H9 (cell line): Measurements from ENCODE around the gene LMTK2. TPM values are rescaled to one million over a fixed set of nuclear protein-coding genes. Genes with fewer than 3 reads are reported as not detected.

Experiments
- DNase-seq: peaks from one replicate; pipeline ENCODE4 v3.0.0-alpha.2; 2017
- H2AFZ ChIP-seq: one replicate; pipeline ENCODE4 v1.6.1; 2013; ENCODE audit warnings: mild to moderate bottlenecking, low read length, control low read depth, moderate library complexity
- H2AK5ac ChIP-seq: 2 replicates; pipeline ENCODE4 v1.6.1; 2013; ENCODE audit warnings: low read length, control low read depth, mixed read lengths; ENCODE audit not compliant: insufficient read length
- H2BK120ac ChIP-seq: one replicate; pipeline ENCODE4 v1.6.1; 2013; ENCODE audit warnings: low read depth, mild to moderate bottlenecking, low read length, control low read depth, inconsistent platforms; ENCODE audit not compliant: poor library complexity, severe bottlenecking
- H2BK12ac ChIP-seq: 2 replicates; pipeline ENCODE4 v1.6.1; 2013; ENCODE audit warnings: low read length, control low read depth, mixed read lengths, low read depth; ENCODE audit not compliant: insufficient read length
- H2BK15ac ChIP-seq: 2 replicates; pipeline ENCODE4 v1.6.1; 2013; ENCODE audit warnings: low read depth, low read length, control low read depth
- H2BK20ac ChIP-seq: one replicate; pipeline ENCODE4 v1.6.1; 2013; ENCODE audit warnings: low read depth, mild to moderate bottlenecking, low read length, control low read depth, inconsistent platforms; ENCODE audit not compliant: poor library complexity, severe bottlenecking
- H2BK5ac ChIP-seq: 2 replicates; pipeline ENCODE4 v1.6.1; 2013; ENCODE audit warnings: low read length, control low read depth, mixed read lengths; ENCODE audit not compliant: insufficient read length
- H3K14ac ChIP-seq: 2 replicates; pipeline ENCODE4 v1.6.1; 2013; ENCODE audit warnings: low read length, control low read depth; ENCODE audit not compliant: insufficient read depth
- H3K18ac ChIP-seq: 2 replicates; pipeline ENCODE4 v1.6.1; 2013; ENCODE audit warnings: low read depth, mild to moderate bottlenecking, mixed read lengths, low read length, control low read depth; ENCODE audit not compliant: insufficient read length
- H3K23ac ChIP-seq: 2 replicates; pipeline ENCODE4 v1.6.1; 2013; ENCODE audit warnings: low read length, control low read depth, mixed read lengths, low read depth; ENCODE audit not compliant: insufficient read length
- H3K23me2 ChIP-seq: 2 replicates; pipeline ENCODE4 v1.6.1; 2013; ENCODE audit warnings: low read depth, mild to moderate bottlenecking, mixed read lengths, low read length, control low read depth; ENCODE audit not compliant: insufficient read length, poor library complexity, severe bottlenecking
- H3K27ac ChIP-seq: 2 replicates; pipeline ENCODE4 v1.5.1; 2013; ENCODE audit warnings: low read length, control low read depth, mixed read lengths, low read depth; ENCODE audit not compliant: insufficient read length
- H3K27me3 ChIP-seq: 2 replicates; pipeline ENCODE4 v1.6.1; 2013; ENCODE audit warnings: low read length, control low read depth, inconsistent platforms; ENCODE audit not compliant: insufficient read depth
- H3K4ac ChIP-seq: 2 replicates; pipeline ENCODE4 v1.6.1; 2013; ENCODE audit warnings: low read depth, mild to moderate bottlenecking, control low read depth, inconsistent platforms, low read length, moderate library complexity
- H3K4me1 ChIP-seq: 2 replicates; pipeline ENCODE4 v1.6.1; 2013; ENCODE audit warnings: low read length, control low read depth, inconsistent platforms; ENCODE audit not compliant: insufficient read depth
- H3K4me2 ChIP-seq: 2 replicates; pipeline ENCODE4 v1.6.1; 2013; ENCODE audit warnings: low read length, control low read depth, mixed read lengths; ENCODE audit not compliant: insufficient read length, insufficient read depth
- H3K56ac ChIP-seq: 2 replicates; pipeline ENCODE4 v1.6.1; 2013; ENCODE audit warnings: low read depth, mild to moderate bottlenecking, mixed read lengths, low read length, control low read depth; ENCODE audit not compliant: insufficient read length
- H3K79me1 ChIP-seq: 2 replicates; pipeline ENCODE4 v1.6.1; 2013; ENCODE audit warnings: low read depth, mild to moderate bottlenecking, moderate library complexity, low read length, control low read depth, inconsistent platforms; ENCODE audit not compliant: insufficient read depth, poor library complexity, severe bottlenecking
- H3K79me2 ChIP-seq: 2 replicates; pipeline ENCODE4 v1.6.1; 2013; ENCODE audit warnings: low read length, control low read depth, inconsistent platforms; ENCODE audit not compliant: insufficient read depth
- H3K9ac ChIP-seq: 2 replicates; pipeline ENCODE4 v1.6.1; 2013; ENCODE audit warnings: low read length, control low read depth, mixed read lengths; ENCODE audit not compliant: insufficient read length; ENCODE audit errors: extremely low read depth
- H3K9me3 ChIP-seq: one replicate; pipeline ENCODE4 v1.6.1; 2013; ENCODE audit warnings: low read depth, low read length, inconsistent platforms; ENCODE audit not compliant: control insufficient read depth
- H3T11ph ChIP-seq: one replicate; pipeline ENCODE4 v1.6.1; 2013; ENCODE audit warnings: mild to moderate bottlenecking, low read length, control low read depth, inconsistent platforms
- H4K20me1 ChIP-seq: one replicate; pipeline ENCODE4 v1.6.1; 2013; ENCODE audit not compliant: control insufficient read depth, insufficient read length, insufficient read depth
- H4K5ac ChIP-seq: 2 replicates; pipeline ENCODE4 v1.6.1; 2013; ENCODE audit warnings: low read depth, mild to moderate bottlenecking, mixed read lengths, low read length, control low read depth; ENCODE audit not compliant: insufficient read length
- H4K8ac ChIP-seq: replicated peaks from 2 replicates; pipeline ENCODE4 v1.6.1; 2013; ENCODE audit warnings: low read length, control low read depth, mixed read lengths, low read depth; ENCODE audit not compliant: insufficient read length
- H4K91ac ChIP-seq: 2 replicates; pipeline ENCODE4 v1.6.1; 2013; ENCODE audit warnings: low read depth, mild to moderate bottlenecking, moderate library complexity, mixed read lengths, low read length, control low read depth; ENCODE audit not compliant: insufficient read length
- H3K27ac Mint-ChIP-seq, 3 experiments: 2 replicates in 2 of 3; 3 replicates in 1 of 3; pipeline ENCODE4 v1.8.0; 2020 to 2021; ENCODE audit warnings: mixed read lengths in 3 of 3, mild to moderate bottlenecking in 1 of 3, moderate library complexity in 1 of 3
- H3K27me3 Mint-ChIP-seq: 2 replicates; pipeline ENCODE4 v1.8.0; 2021; ENCODE audit warnings: low read depth, mild to moderate bottlenecking, moderate library complexity, mixed read lengths
- H3K36me3 Mint-ChIP-seq, 3 experiments: 2 replicates in 2 of 3; 3 replicates in 1 of 3; pipeline ENCODE4 v1.8.0; 2020 to 2021; ENCODE audit warnings: low read depth in 3 of 3, mixed read lengths in 3 of 3; ENCODE audit not compliant: insufficient read depth in 1 of 3
- H3K4me1 Mint-ChIP-seq, 2 experiments: 2 replicates each; pipeline ENCODE4 v1.8.0; 2020; ENCODE audit warnings: mixed read lengths in 2 of 2
- H3K4me3 Mint-ChIP-seq, 2 experiments: 2 replicates in 1 of 2; 3 replicates in 1 of 2; pipeline ENCODE4 v1.8.0; 2020 to 2021; ENCODE audit warnings: mild to moderate bottlenecking in 2 of 2, mixed read lengths in 2 of 2, moderate library complexity in 1 of 2
- H3K9me3 Mint-ChIP-seq, 2 experiments: 2 replicates in 1 of 2; 3 replicates in 1 of 2; pipeline ENCODE4 v1.8.0; 2020; ENCODE audit warnings: mild to moderate bottlenecking in 2 of 2, mixed read lengths in 2 of 2, moderate library complexity in 1 of 2
- CTCF ChIP-seq: fragments of 200-600 bp; sonication (generic); conservative IDR thresholded peaks from 3 replicates; pipeline ENCODE4 v1.8.0; 2021; ENCODE audit warnings: antibody characterized with exemption, mild to moderate bottlenecking
- WGBS: extraction: QIAGEN DNeasy Blood & Tissue Kit; methylation state at CpG from one replicate; pipeline ENCODE4 v1.1.7; 2013; ENCODE audit warnings: missing lambda C conversion rate, low lambda C conversion rate, mixed read lengths; ENCODE audit not compliant: insufficient read length; ENCODE audit errors: extremely low coverage; 5-methylcytosine and 5-hydroxymethylcytosine counted together
- total RNA-seq: library from RNA; stranded (reverse); gene quantifications from 2 replicates; pipeline ENCODE4 v1.2.1, GENCODE V29; 2021

The LMTK2 gene
- total RNA-seq, 1 experiment from 2014 or later = 24.9 TPM

GRCh38 chr7:98254516-98254915 is 147.9 kb downstream of the LMTK2 start:
- no peak overlapping the region for H3K14ac ChIP-seq
- H3T11ph ChIP-seq = no peak overlapping the region
- H3K4ac ChIP-seq = no peak overlapping the region
- DNase-seq = no peak
- H3K27me3 Mint-ChIP-seq = no peaks in the 10 kb centered on the region
- H2BK20ac ChIP-seq = no peak overlapping the region
- H2BK12ac ChIP-seq = no peak overlapping the region
- H3K23me2 ChIP-seq = peaks cover 6% of the 10 kb centered on the region
- H3K23ac ChIP-seq = no peak overlapping the region
- H2BK5ac ChIP-seq = no peak overlapping the region
- WGBS = no CpG with 5 or more reads among the region's 4 CpGs
- H4K20me1 ChIP-seq = no peaks in the 10 kb centered on the region
- H3K4me3 Mint-ChIP-seq = no peak overlapping the region
- H3K4me1 ChIP-seq = no peaks in the 10 kb centered on the region
- no peaks in the 10 kb centered on the region for H3K79me1 ChIP-seq
- H2BK120ac ChIP-seq = no peak overlapping the region
- no peak overlapping the region for H4K91ac ChIP-seq
- H3K27ac Mint-ChIP-seq = no peak overlapping the region
- no peak overlapping the region for H3K9ac ChIP-seq
- H2BK15ac ChIP-seq = no peak overlapping the region
- no peaks in the 10 kb centered on the region for H3K9me3 Mint-ChIP-seq
- no peaks in the 10 kb centered on the region for H3K79me2 ChIP-seq
- H2AFZ ChIP-seq = no peak overlapping the region
- H2AK5ac ChIP-seq = no peak overlapping the region
- peaks cover 14 to 19% of the 10 kb centered on the region in 2 experiments for H3K4me1 Mint-ChIP-seq
- H3K56ac ChIP-seq = no peak overlapping the region
- H4K8ac ChIP-seq = no peak overlapping the region
- H3K18ac ChIP-seq = no peak overlapping the region
- H3K27ac ChIP-seq = no peak overlapping the region
- H3K4me2 ChIP-seq = no peak overlapping the region
- no peaks in the 10 kb centered on the region for H3K27me3 ChIP-seq
- no peaks in the 10 kb centered on the region for H3K9me3 ChIP-seq
- peaks cover 0 to 6% (median 5%) of the 10 kb centered on the region in 3 experiments; a peak in 2 of 7 replicates for H3K36me3 Mint-ChIP-seq
- no peak overlapping the region for H4K5ac ChIP-seq
- no peak for TF ChIP-seq CTCF
